K562 (cell line): ENCODE data around the gene ASMTL. TPM values are rescaled to one million over a fixed set of nuclear protein-coding genes. Genes with fewer than 3 reads are reported as not detected.

ENCODE experiments used
- ATAC-seq: fragments of 200-7000 bp; cut with Tn5 transposase; 3 replicates; pipeline ENCODE4 v1.9.1; 2020; ENCODE audit warnings: moderate library complexity
- BruUV-seq: library from RNA; stranded (reverse); fragments of 400-500 nt; replicated peaks from 2 replicates; lab custom pipeline; 2021; lab: Mats Ljungman, UMichigan
- CTCF ChIA-PET: fragments of 300-600 bp; formaldehyde crosslinking; extraction: SDS; loops from one replicate; lab custom pipeline; 2021; ENCODE audit warnings: low intra/inter-chr PET ratio; lab: Yijun Ruan, JAX
- POLR2A ChIA-PET: fragments of 300-600, 350-650 bp; sonication (Branson Sonifier 250); formaldehyde crosslinking; extraction: SDS; loops from one replicate; lab custom pipeline; 2021; ENCODE audit warnings: antibody characterized with exemption, inconsistent platforms; lab: Yijun Ruan, JAX
- DNase-seq, 4 experiments: peaks; one replicate each; pipeline versions ENCODE4 v3.0.0 to v3.0.0-alpha.2; 2011 to 2018; ENCODE audit warnings: low spot score in 3 of 4, mixed read lengths in 3 of 4; ENCODE audit errors: extremely low read depth in 1 of 4
- FAIRE-seq: peaks from 2 replicates; lab custom pipeline; 2011; peaks lifted over from hg19 to GRCh38; lab: Jason Lieb, UNC
- H2AFZ ChIP-seq: 2 replicates; pipeline ENCODE4 v1.6.0; 2011; ENCODE audit warnings: low read depth, low read length, control low read depth, inconsistent platforms
- H3K27ac ChIP-seq: fragments of 200-600 bp; 3 replicates; pipeline ENCODE4 v1.8.0; 2011; ENCODE audit warnings: low read depth, mild to moderate bottlenecking, control low read depth, inconsistent platforms, low read length, moderate library complexity, mixed read lengths; ENCODE audit errors: extremely low read depth
- H3K27me3 ChIP-seq, 2 experiments: fragments of 300-600 bp in 1 of 2; 2 replicates in 1 of 2; 3 replicates in 1 of 2; pipeline versions ENCODE4 v1.6.0 to v1.8.0; 2011; ENCODE audit warnings: inconsistent platforms in 2 of 2, low read length in 2 of 2, mild to moderate bottlenecking in 1 of 2, mixed read lengths in 1 of 2, moderate library complexity in 1 of 2; ENCODE audit not compliant: control insufficient read depth in 2 of 2, insufficient read depth in 2 of 2
- H3K36me3 ChIP-seq: fragments of 300-600 bp; 3 replicates; pipeline ENCODE4 v1.8.0; 2011; ENCODE audit warnings: mild to moderate bottlenecking, low read length, inconsistent platforms; ENCODE audit not compliant: control insufficient read depth, insufficient read depth
- H3K4me1 ChIP-seq, 2 experiments: fragments of 200-600 bp in 1 of 2; replicated peaks in 1 of 2; 2 replicates in 1 of 2; 3 replicates in 1 of 2; pipeline versions ENCODE4 v1.5.1 to v1.8.0; 2011; ENCODE audit warnings: inconsistent platforms in 2 of 2, low read length in 2 of 2, mild to moderate bottlenecking in 1 of 2, mixed read lengths in 1 of 2, moderate library complexity in 1 of 2; ENCODE audit not compliant: control insufficient read depth in 2 of 2, insufficient read depth in 2 of 2
- H3K4me2 ChIP-seq: 2 replicates; pipeline ENCODE4 v1.6.1; 2011; ENCODE audit warnings: low read length, control low read depth, inconsistent platforms, mixed read lengths; ENCODE audit not compliant: insufficient read depth
- H3K4me3 ChIP-seq: fragments of 200-600 bp; sonication (generic), shearing (Covaris generic); 2 replicates; pipeline ENCODE4 v1.5.1; 2016; ENCODE audit warnings: control low read depth, inconsistent platforms
- H3K79me2 ChIP-seq: fragments of 200-600 bp; 3 replicates; pipeline ENCODE4 v1.8.0; 2011; ENCODE audit warnings: low read length, inconsistent platforms; ENCODE audit not compliant: control insufficient read depth, insufficient read depth
- H3K9ac ChIP-seq, 2 experiments: 2 replicates each; pipeline versions ENCODE4 v1.6.0 to v1.6.1; 2011; ENCODE audit warnings: low read depth in 2 of 2, low read length in 2 of 2, control low read depth in 1 of 2, inconsistent platforms in 1 of 2, mild to moderate bottlenecking in 1 of 2, mixed read lengths in 1 of 2; ENCODE audit not compliant: insufficient read depth in 1 of 2
- H3K9me1 ChIP-seq: one replicate; pipeline ENCODE4 v1.6.0; 2011; ENCODE audit warnings: inconsistent platforms, mild to moderate bottlenecking, low read length, moderate library complexity; ENCODE audit not compliant: control insufficient read depth, insufficient read depth
- H3K9me3 ChIP-seq: replicated peaks from 2 replicates; pipeline ENCODE4 v1.5.1; 2011; ENCODE audit warnings: low read depth, low read length, inconsistent platforms; ENCODE audit not compliant: control insufficient read depth, insufficient read depth
- H4K20me1 ChIP-seq: replicated peaks from 2 replicates; pipeline ENCODE4 v1.6.1; 2011; ENCODE audit warnings: low read length, inconsistent platforms, mixed read lengths; ENCODE audit not compliant: control insufficient read depth, insufficient read depth
- NONO ChIP-seq, 2 experiments: fragments of 200-400 bp in 1 of 2; fragments of 450-650 bp in 1 of 2; formaldehyde crosslinking in 1 of 2; IDR thresholded peaks; 2 replicates each; pipeline ENCODE4 v1.6.1; 2017; ENCODE audit warnings: low read depth in 2 of 2, mild to moderate bottlenecking in 2 of 2, moderate library complexity in 2 of 2, low read length in 1 of 2
- PCBP1 ChIP-seq: fragments of 200-400 bp; formaldehyde crosslinking; IDR thresholded peaks from 2 replicates; pipeline ENCODE4 v1.6.1; 2018; ENCODE audit warnings: mild to moderate bottlenecking, low read depth, low read length; ENCODE audit not compliant: poor library complexity, severe bottlenecking
- ZNF197 ChIP-seq: fragments of 200-800 bp; sonication (Bioruptor generic); IDR thresholded peaks from 2 replicates; pipeline ENCODE4 v1.6.1; 2016; ENCODE audit warnings: low read depth, missing genetic modification characterization, missing compliant biosample characterization
- WGBS: fragments of 100-300 bp; shearing (Covaris generic); methylation state at CpG from one replicate; pipeline ENCODE4 v1.1.6; 2016; ENCODE audit warnings: low coverage, mixed read lengths; ENCODE audit not compliant: insufficient coverage; ENCODE audit errors: missing lambda C conversion rate; 5-methylcytosine and 5-hydroxymethylcytosine counted together
- in situ Hi-C: fragments of 300-500 bp; cut with MboI; formaldehyde crosslinking; loops from 4 replicates; pipeline ENCODE4 v1.15.0; 2018; ENCODE audit warnings: inconsistent platforms, mixed read lengths
- intact Hi-C: fragments of 100-400 bp; cut with micrococcal nuclease; formaldehyde crosslinking; loops from 2 replicates; pipeline ENCODE4 v1.14.2; 2022
- polyA plus RNA-seq, 8 experiments: library from polyadenylated mRNA; depleted of rRNA in 4 of 8; stranded (reverse) in 5 of 8; unstranded in 3 of 8; fragments of >200 nt; fragmentation: Nextera tagmentation in 2 of 8; fragmentation: Illumina TruSeq in 1 of 8; extraction: Ambion mirVana in 2 of 8; extraction: Trizol in 1 of 8; gene quantifications; 2 replicates each; pipeline versions ENCODE4 v1.2.1 to v1.2.3, GENCODE V29; 2011 to 2014; ENCODE audit warnings: inconsistent platforms in 1 of 8, missing spikeins in 1 of 8
- total RNA-seq, 7 experiments: library from RNA; depleted of rRNA in 6 of 7; stranded (reverse); fragments of >200 nt in 6 of 7; fragmentation: Illumina TruSeq in 2 of 7; extraction: Trizol in 2 of 7; gene quantifications; 2 replicates each; pipeline versions ENCODE4 v1.2.1 to v1.2.3, GENCODE V29; 2011 to 2021; ENCODE audit warnings: low replicate concordance in 1 of 7
- TF ChIP-seq, protein P1 (sequence below), 3 experiments: IDR thresholded peaks in 2 of 3; conservative IDR thresholded peaks in 1 of 3; 2 replicates each; pipeline ENCODE4 v1.5.1; 2011 to 2012; ENCODE audit warnings: low read length in 3 of 3, mild to moderate bottlenecking in 3 of 3, control low read depth in 2 of 3, improper control_type of control experiment in 1 of 3, inconsistent platforms in 1 of 3, low read depth in 1 of 3, mixed read lengths in 1 of 3, moderate library complexity in 1 of 3; ENCODE audit not compliant: insufficient read depth in 2 of 3
- TF ChIP-seq, protein P2 (sequence below): IDR thresholded peaks from 3 replicates; pipeline ENCODE4 v1.6.1; 2011; ENCODE audit warnings: borderline replicate concordance, mild to moderate bottlenecking; ENCODE audit not compliant: insufficient read length, insufficient read depth

The ASMTL gene
- total and polyA plus RNA-seq, 9 of the 15 experiments (the other 6 are each of a cell fraction or from before 2014, with no cell fraction given) = 0.56 to 20.6 (median 7.6) TPM

DNA sequence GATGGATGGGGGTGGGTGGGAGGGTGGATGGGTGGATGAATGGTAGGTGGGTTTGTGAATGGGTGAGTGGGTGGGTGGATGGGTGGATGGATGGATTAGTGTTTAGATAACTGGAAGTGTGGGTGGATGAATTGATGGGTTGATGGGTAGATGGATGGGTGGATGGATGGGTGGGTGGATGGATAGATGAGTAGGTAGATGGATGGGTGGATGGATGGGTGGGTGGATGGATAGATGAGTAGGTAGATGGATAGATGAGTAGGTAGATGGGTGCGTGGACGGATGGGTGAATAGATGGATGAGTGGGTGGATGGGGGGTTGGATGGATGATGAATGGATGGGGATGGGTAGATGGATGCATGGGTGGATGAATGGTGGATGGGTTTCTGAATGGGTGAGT lies 20.3 kb upstream of the ASMTL start:
- in situ Hi-C loops = loop anchor here (25.0 kb wide), 1 partner anchor 1139 kb away; no protein-coding TSS in a partner anchor
- POLR2A ChIA-PET = no interaction called here

GRCh38 chrX:1468250-1468772 lies 15.6 kb upstream of the ASMTL start:
- Histone ChIP-seq H3K27me3 (peaks cover 0 to 8% of the 10 kb centered on the region in 2 experiments; a peak in 2 of 5 replicates), H3K4me2 (no peak overlapping the region), H3K79me2 (no peaks in the 10 kb centered on the region), H3K9ac (no peak overlapping the region), H3K36me3 (no peaks in the 10 kb centered on the region), H2AFZ (no peak overlapping the region), H3K4me3 (no peak overlapping the region), H3K9me1 (no peaks in the 10 kb centered on the region), H3K4me1 (no peaks in the 10 kb centered on the region; a peak in 1 of 5 replicates), H3K27ac (no peak overlapping the region), H3K9me3 (no peaks in the 10 kb centered on the region), H4K20me1 (no peaks in the 10 kb centered on the region)
- DNase-seq (no peak), ATAC-seq (peak; percentile 70), FAIRE-seq (no peak)
- ChIA-PET POLR2A (no interaction called here), CTCF (no interaction called here)
- 50% methylated on average over 13 of the region's 20 CpGs for WGBS
- in situ Hi-C loops = loop anchor here (10.0 to 25.0 kb wide), 2 partner anchors 106 to 1144 kb away; no protein-coding TSS in a partner anchor
- BruUV-seq = no TSS peak
- intact Hi-C loops = no loop called here
- TF ChIP-seq NONO (IDR thresholded peaks at IDR 0.05; ENCODE audit: low read depth in 2 of 2, low read length in 1 of 2) (no peak), ZNF197 (CRISPR knock-in tag) (no peak), PCBP1 (peak; percentile 64)
- TF ChIP-seq, protein P1, sequence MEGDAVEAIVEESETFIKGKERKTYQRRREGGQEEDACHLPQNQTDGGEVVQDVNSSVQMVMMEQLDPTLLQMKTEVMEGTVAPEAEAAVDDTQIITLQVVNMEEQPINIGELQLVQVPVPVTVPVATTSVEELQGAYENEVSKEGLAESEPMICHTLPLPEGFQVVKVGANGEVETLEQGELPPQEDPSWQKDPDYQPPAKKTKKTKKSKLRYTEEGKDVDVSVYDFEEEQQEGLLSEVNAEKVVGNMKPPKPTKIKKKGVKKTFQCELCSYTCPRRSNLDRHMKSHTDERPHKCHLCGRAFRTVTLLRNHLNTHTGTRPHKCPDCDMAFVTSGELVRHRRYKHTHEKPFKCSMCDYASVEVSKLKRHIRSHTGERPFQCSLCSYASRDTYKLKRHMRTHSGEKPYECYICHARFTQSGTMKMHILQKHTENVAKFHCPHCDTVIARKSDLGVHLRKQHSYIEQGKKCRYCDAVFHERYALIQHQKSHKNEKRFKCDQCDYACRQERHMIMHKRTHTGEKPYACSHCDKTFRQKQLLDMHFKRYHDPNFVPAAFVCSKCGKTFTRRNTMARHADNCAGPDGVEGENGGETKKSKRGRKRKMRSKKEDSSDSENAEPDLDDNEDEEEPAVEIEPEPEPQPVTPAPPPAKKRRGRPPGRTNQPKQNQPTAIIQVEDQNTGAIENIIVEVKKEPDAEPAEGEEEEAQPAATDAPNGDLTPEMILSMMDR (IDR thresholded peaks at IDR 0.05 in 2 of 3, conservative IDR thresholded peaks at IDR 0.05 in 1 of 3; ENCODE audit: insufficient read depth in 2 of 3, low read depth in 1 of 3, low read length in 3 of 3) = peak in 2 of 3 experiments; percentile 50 to 57; a peak in 4 of 6 replicates

More for the DNA sequence above, 20.3 kb upstream of the ASMTL start:
- Histone ChIP-seq H3K9ac (no peak overlapping the region), H4K20me1 (no peaks in the 10 kb centered on the region), H3K4me3 (no peak overlapping the region), H3K36me3 (no peaks in the 10 kb centered on the region), H3K4me2 (no peak overlapping the region), H3K9me1 (no peaks in the 10 kb centered on the region), H3K4me1 (peaks cover 4 to 5% of the 10 kb centered on the region in 2 experiments; a peak in 3 of 5 replicates), H3K79me2 (no peaks in the 10 kb centered on the region), H2AFZ (no peak overlapping the region), H3K27ac (no peak overlapping the region), H3K27me3 (no peaks in the 10 kb centered on the region), H3K9me3 (no peaks in the 10 kb centered on the region)
- no peak for ATAC-seq
- TF ChIP-seq, protein P2, sequence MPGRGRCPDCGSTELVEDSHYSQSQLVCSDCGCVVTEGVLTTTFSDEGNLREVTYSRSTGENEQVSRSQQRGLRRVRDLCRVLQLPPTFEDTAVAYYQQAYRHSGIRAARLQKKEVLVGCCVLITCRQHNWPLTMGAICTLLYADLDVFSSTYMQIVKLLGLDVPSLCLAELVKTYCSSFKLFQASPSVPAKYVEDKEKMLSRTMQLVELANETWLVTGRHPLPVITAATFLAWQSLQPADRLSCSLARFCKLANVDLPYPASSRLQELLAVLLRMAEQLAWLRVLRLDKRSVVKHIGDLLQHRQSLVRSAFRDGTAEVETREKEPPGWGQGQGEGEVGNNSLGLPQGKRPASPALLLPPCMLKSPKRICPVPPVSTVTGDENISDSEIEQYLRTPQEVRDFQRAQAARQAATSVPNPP = no peak
- intact Hi-C loops = no loop called here
- no peak for FAIRE-seq
- DNase-seq = no peak
- no TSS peak for BruUV-seq
- 0% methylated on average over 2 of the region's 2 CpGs for WGBS
- CTCF ChIA-PET = no interaction called here
